Measurements from ENCODE around the gene KCTD14. TPM values are rescaled to one million over a fixed set of nuclear protein-coding genes. Genes with fewer than 3 reads are reported as not detected.

Gene KCTD14
- total RNA-seq, 1 experiment from 2014 or later, result 12.5 TPM

DNA sequence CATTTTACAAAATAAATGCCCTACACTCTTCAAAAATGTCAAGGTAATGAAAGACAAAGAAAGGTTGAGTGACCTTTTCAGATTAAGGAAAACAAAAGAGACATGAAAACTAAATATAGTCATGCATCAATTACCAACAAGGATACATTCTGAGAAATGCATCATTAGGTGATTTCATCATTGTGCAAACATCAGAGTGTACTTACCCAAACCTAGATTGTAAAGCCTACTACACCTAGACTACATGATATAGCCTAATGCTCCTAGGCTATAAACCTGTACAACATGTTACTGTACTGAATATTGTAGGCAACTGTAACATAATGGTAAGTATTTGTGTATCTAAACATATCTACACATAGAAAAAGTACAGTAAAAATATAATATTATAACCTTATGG, 55.3 kb downstream of the KCTD14 start:
- Histone ChIP-seq H4K91ac (ENCODE audit: insufficient read length, low read depth, low read length) (no peak overlapping the region), H3K56ac (ENCODE audit: insufficient read length, low read depth, low read length) (no peak overlapping the region), H3K9me3 (ENCODE audit: control insufficient read depth, low read depth, low read length) (no peaks in the 10 kb centered on the region), H3K79me2 (ENCODE audit: insufficient read depth, low read length) (no peaks in the 10 kb centered on the region), H2BK20ac (ENCODE audit: low read depth, low read length, poor library complexity, severe bottlenecking) (no peak overlapping the region), H3K4me1 (ENCODE audit: insufficient read depth, low read length) (no peaks in the 10 kb centered on the region), H4K5ac (ENCODE audit: insufficient read length, low read depth, low read length) (no peak overlapping the region), H3K14ac (ENCODE audit: insufficient read depth, low read length) (no peak overlapping the region), H2BK5ac (ENCODE audit: insufficient read length, low read length) (no peak overlapping the region), H4K8ac (replicated peaks; ENCODE audit: insufficient read length, low read depth, low read length) (no peak overlapping the region), H3K18ac (ENCODE audit: insufficient read length, low read depth, low read length) (no peak overlapping the region), H3K27me3 (ENCODE audit: insufficient read depth, low read length) (no peaks in the 10 kb centered on the region), H3T11ph (ENCODE audit: low read length) (no peak overlapping the region), H2BK120ac (ENCODE audit: low read depth, low read length, poor library complexity, severe bottlenecking) (no peak overlapping the region), H3K9ac (ENCODE audit: extremely low read depth, insufficient read length, low read length) (no peak overlapping the region), H4K20me1 (ENCODE audit: control insufficient read depth, insufficient read depth, insufficient read length) (no peaks in the 10 kb centered on the region), H2BK15ac (ENCODE audit: low read depth, low read length) (no peak overlapping the region), H2BK12ac (ENCODE audit: insufficient read length, low read depth, low read length) (no peak overlapping the region), H3K23me2 (ENCODE audit: insufficient read length, low read depth, low read length, poor library complexity, severe bottlenecking) (no peaks in the 10 kb centered on the region), H3K79me1 (ENCODE audit: insufficient read depth, low read depth, low read length, poor library complexity, severe bottlenecking) (no peaks in the 10 kb centered on the region), H3K4ac (ENCODE audit: low read depth, low read length) (no peak overlapping the region), H3K4me2 (ENCODE audit: insufficient read depth, insufficient read length, low read length) (no peak overlapping the region), H3K27ac (ENCODE audit: insufficient read length, low read depth, low read length) (no peak overlapping the region), H2AK5ac (ENCODE audit: insufficient read length, low read length) (no peak overlapping the region), H2AFZ (ENCODE audit: low read length) (no peak overlapping the region), H3K23ac (ENCODE audit: insufficient read length, low read depth, low read length) (no peak overlapping the region)
- DNase-seq, result no peak
- Mint-ChIP-seq H3K4me1 (no peaks in the 10 kb centered on the region), H3K27ac (no peak overlapping the region), H3K27me3 (ENCODE audit: low read depth) (no peaks in the 10 kb centered on the region), H3K9me3 (no peaks in the 10 kb centered on the region), H3K36me3 (ENCODE audit: insufficient read depth in 1 of 3, low read depth in 3 of 3) (peaks cover 2 to 6% (median 3%) of the 10 kb centered on the region in 3 experiments; a peak in 3 of 7 replicates), H3K4me3 (no peak overlapping the region)
- TF ChIP-seq, protein P1, sequence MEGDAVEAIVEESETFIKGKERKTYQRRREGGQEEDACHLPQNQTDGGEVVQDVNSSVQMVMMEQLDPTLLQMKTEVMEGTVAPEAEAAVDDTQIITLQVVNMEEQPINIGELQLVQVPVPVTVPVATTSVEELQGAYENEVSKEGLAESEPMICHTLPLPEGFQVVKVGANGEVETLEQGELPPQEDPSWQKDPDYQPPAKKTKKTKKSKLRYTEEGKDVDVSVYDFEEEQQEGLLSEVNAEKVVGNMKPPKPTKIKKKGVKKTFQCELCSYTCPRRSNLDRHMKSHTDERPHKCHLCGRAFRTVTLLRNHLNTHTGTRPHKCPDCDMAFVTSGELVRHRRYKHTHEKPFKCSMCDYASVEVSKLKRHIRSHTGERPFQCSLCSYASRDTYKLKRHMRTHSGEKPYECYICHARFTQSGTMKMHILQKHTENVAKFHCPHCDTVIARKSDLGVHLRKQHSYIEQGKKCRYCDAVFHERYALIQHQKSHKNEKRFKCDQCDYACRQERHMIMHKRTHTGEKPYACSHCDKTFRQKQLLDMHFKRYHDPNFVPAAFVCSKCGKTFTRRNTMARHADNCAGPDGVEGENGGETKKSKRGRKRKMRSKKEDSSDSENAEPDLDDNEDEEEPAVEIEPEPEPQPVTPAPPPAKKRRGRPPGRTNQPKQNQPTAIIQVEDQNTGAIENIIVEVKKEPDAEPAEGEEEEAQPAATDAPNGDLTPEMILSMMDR (conservative IDR thresholded peaks at IDR 0.05), result no peak
